Trophoblast cell (in vitro differentiated cells and primary cell): ENCODE results near the gene RIMBP2.

Experiments used
- DNase-seq, 2 donors: peaks; one replicate each; pipeline ENCODE4 v3.0.0-alpha.2; 2016
- H2AFZ ChIP-seq: 2 replicates; pipeline ENCODE4 v1.6.1; 2013; ENCODE audit warnings: low read length, moderate library complexity, mild to moderate bottlenecking; ENCODE audit not compliant: insufficient read depth, poor library complexity
- H2AK5ac ChIP-seq: 2 replicates; pipeline ENCODE4 v1.6.1; 2013; ENCODE audit warnings: mild to moderate bottlenecking, low read length
- H2BK120ac ChIP-seq: 2 replicates; pipeline ENCODE4 v1.6.1; 2013; ENCODE audit warnings: low read length, mild to moderate bottlenecking, moderate library complexity; ENCODE audit not compliant: insufficient read depth, poor library complexity
- H2BK12ac ChIP-seq: 2 replicates; pipeline ENCODE4 v1.6.1; 2013; ENCODE audit warnings: mild to moderate bottlenecking, low read length, moderate library complexity
- H2BK5ac ChIP-seq: 2 replicates; pipeline ENCODE4 v1.6.1; 2013; ENCODE audit warnings: low read length, low read depth, moderate library complexity, mild to moderate bottlenecking; ENCODE audit not compliant: poor library complexity
- H3K14ac ChIP-seq: 2 replicates; pipeline ENCODE4 v1.6.1; 2013; ENCODE audit warnings: mild to moderate bottlenecking, low read length
- H3K18ac ChIP-seq: 2 replicates; pipeline ENCODE4 v1.6.1; 2013; ENCODE audit warnings: mild to moderate bottlenecking, low read length
- H3K23ac ChIP-seq: 2 replicates; pipeline ENCODE4 v1.6.1; 2013; ENCODE audit warnings: low read length
- H3K27ac ChIP-seq: 2 replicates; pipeline ENCODE4 v1.5.1; 2013; ENCODE audit warnings: low read depth, mild to moderate bottlenecking, inconsistent platforms, low read length, moderate library complexity
- H3K27me3 ChIP-seq: 2 replicates; pipeline ENCODE4 v1.6.1; 2013; ENCODE audit warnings: inconsistent platforms, mild to moderate bottlenecking, low read length, moderate library complexity; ENCODE audit not compliant: insufficient read depth
- H3K36me3 ChIP-seq, 2 experiments: 1 replicate in 1 of 2; 2 replicates in 1 of 2; pipeline ENCODE4 v1.6.1; 2013; ENCODE audit warnings: low read length in 2 of 2, mild to moderate bottlenecking in 2 of 2, moderate library complexity in 1 of 2; ENCODE audit not compliant: insufficient read depth in 2 of 2, control insufficient read depth in 1 of 2
- H3K4ac ChIP-seq: 2 replicates; pipeline ENCODE4 v1.6.1; 2013; ENCODE audit warnings: low read depth, mild to moderate bottlenecking, low read length, moderate library complexity
- H3K4me1 ChIP-seq, 2 experiments: 1 replicate in 1 of 2; 2 replicates in 1 of 2; pipeline ENCODE4 v1.6.1; 2013; ENCODE audit warnings: low read length in 2 of 2, mild to moderate bottlenecking in 2 of 2, moderate library complexity in 1 of 2; ENCODE audit not compliant: insufficient read depth in 2 of 2, control insufficient read depth in 1 of 2
- H3K4me2 ChIP-seq: 2 replicates; pipeline ENCODE4 v1.6.1; 2013; ENCODE audit warnings: inconsistent platforms, mild to moderate bottlenecking, low read length, moderate library complexity
- H3K4me3 ChIP-seq: 2 replicates; pipeline ENCODE4 v1.5.1; 2013; ENCODE audit warnings: mild to moderate bottlenecking, low read depth, low read length, inconsistent platforms
- H3K79me1 ChIP-seq: one replicate; pipeline ENCODE4 v1.6.1; 2013; ENCODE audit warnings: low read length
- H3K79me2 ChIP-seq: 2 replicates; pipeline ENCODE4 v1.6.1; 2013; ENCODE audit warnings: low read length, mild to moderate bottlenecking; ENCODE audit not compliant: control insufficient read depth, insufficient read depth, poor library complexity
- H3K9ac ChIP-seq: 2 replicates; pipeline ENCODE4 v1.6.1; 2013; ENCODE audit warnings: mild to moderate bottlenecking, low read length
- H3K9me3 ChIP-seq: 2 replicates; pipeline ENCODE4 v1.6.1; 2013; ENCODE audit warnings: low read depth, mild to moderate bottlenecking, control low read depth, inconsistent platforms, low read length; ENCODE audit not compliant: insufficient read depth
- H4K12ac ChIP-seq: 2 replicates; pipeline ENCODE4 v1.6.1; 2013; ENCODE audit warnings: low read depth, mild to moderate bottlenecking, low read length, moderate library complexity
- H4K8ac ChIP-seq: 2 replicates; pipeline ENCODE4 v1.6.1; 2013; ENCODE audit warnings: low read depth, mild to moderate bottlenecking, low read length, moderate library complexity
- H4K91ac ChIP-seq: one replicate; pipeline ENCODE4 v1.6.1; 2013; ENCODE audit warnings: low read depth, mild to moderate bottlenecking, low read length, moderate library complexity
- WGBS: extraction: QIAGEN DNeasy Blood & Tissue Kit; methylation state at CpG from one replicate; pipeline ENCODE4 v1.1.7; 2013; ENCODE audit warnings: missing lambda C conversion rate; ENCODE audit not compliant: insufficient read length, insufficient coverage; ENCODE audit errors: extremely low coverage; 5-methylcytosine and 5-hydroxymethylcytosine counted together

The RIMBP2 gene

DNA sequence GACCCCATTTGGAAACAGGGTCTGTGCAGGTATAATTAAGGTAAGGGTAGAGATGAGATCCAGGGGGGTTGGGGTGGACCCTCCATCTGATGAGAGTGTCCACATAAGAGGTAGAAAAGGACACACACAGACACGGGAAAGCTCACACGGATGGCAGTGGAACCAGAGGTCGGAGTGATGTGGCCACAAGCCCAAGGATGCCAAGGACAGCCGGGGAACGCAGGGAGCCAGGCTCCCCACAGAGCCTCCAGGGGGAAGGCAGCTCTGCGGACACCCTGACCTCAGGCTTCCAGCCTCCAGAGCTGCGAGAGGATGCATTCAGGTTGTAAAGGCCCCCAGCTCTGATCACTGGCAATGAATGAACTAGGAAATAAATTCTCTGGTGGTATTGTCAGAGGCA, 33.0 kb downstream of the RIMBP2 start:
- Histone ChIP-seq H4K91ac (peak overlapping the region; percentile 31), H2BK5ac (peak overlapping the region; percentile 24), H3K4me3 (peak overlapping the region; percentile 30), H3K14ac (peak overlapping the region; percentile 28), H3K27me3 (no peaks in the 10 kb centered on the region), H3K4me2 (no peak overlapping the region), H3K27ac (no peak overlapping the region), H3K23ac (no peak overlapping the region), H4K8ac (peak overlapping the region; percentile 56), H2AFZ (no peak overlapping the region), H2AK5ac (peak overlapping the region; percentile 50), H3K4ac (no peak overlapping the region), H2BK12ac (peak overlapping the region; percentile 70), H3K9ac (peak overlapping the region; percentile 22), H3K9me3 (peaks cover 7% of the 10 kb centered on the region), H4K12ac (peak overlapping the region; percentile 34), H3K79me2 (peaks cover 2% of the 10 kb centered on the region), H3K4me1 (peaks cover 7 to 9% of the 10 kb centered on the region in 2 experiments), H3K36me3 (no peaks in the 10 kb centered on the region), H3K18ac (no peak overlapping the region), H2BK120ac (peak overlapping the region; percentile 70), H3K79me1 (peaks cover 2% of the 10 kb centered on the region)
- DNase-seq: no peak
- no CpG with 5 or more reads among the region's 7 CpGs for WGBS

DNA sequence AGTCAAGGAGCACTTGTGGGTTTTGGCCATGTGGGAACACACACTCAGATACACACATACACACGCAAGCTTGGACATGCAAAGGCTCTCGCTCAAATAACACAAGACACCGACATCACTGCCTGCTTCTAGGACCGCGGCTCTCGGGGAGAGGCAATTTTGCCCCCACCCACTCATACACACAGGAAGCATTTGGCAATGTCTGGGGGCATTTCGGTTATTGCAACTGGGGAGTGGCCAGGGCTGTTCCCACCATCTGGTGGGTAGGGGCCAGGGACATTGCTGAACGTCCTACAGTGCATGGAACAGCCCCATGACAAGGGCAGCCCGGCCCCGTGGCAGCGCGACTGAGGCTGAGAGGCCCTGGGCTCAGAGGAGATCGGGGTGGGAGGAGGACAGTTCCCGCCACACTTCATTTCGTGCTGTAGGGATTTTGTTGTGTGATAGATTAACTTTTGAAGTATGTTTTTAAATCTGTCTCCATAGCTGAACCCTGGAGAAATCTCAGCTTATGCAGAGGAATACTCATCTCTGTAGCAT, 35.6 kb downstream of the RIMBP2 start:
- H3K36me3 ChIP-seq: no peaks in the 10 kb centered on the region
- H3K9me3 ChIP-seq: peaks cover 7% of the 10 kb centered on the region
- H3K4me3 ChIP-seq: no peak overlapping the region
- no peak overlapping the region for H2AFZ ChIP-seq
- no peak for DNase-seq
- peaks cover 7 to 8% of the 10 kb centered on the region in 2 experiments for H3K4me1 ChIP-seq
- no peak overlapping the region for H3K27ac ChIP-seq
- peaks cover 2% of the 10 kb centered on the region for H3K79me2 ChIP-seq
- no peak overlapping the region for H2BK12ac ChIP-seq
- no CpG with 5 or more reads among the region's 15 CpGs for WGBS
- H4K8ac ChIP-seq: no peak overlapping the region
- no peak overlapping the region for H3K9ac ChIP-seq
- H3K14ac ChIP-seq: no peak overlapping the region
- H3K18ac ChIP-seq: no peak overlapping the region
- H3K4ac ChIP-seq: no peak overlapping the region
- no peak overlapping the region for H2BK120ac ChIP-seq
- H3K79me1 ChIP-seq: peaks cover 2% of the 10 kb centered on the region
- no peak overlapping the region for H4K91ac ChIP-seq
- H3K23ac ChIP-seq: no peak overlapping the region
- no peak overlapping the region for H4K12ac ChIP-seq
- no peak overlapping the region for H2BK5ac ChIP-seq
- H3K27me3 ChIP-seq: no peaks in the 10 kb centered on the region
- no peak overlapping the region for H2AK5ac ChIP-seq
- H3K4me2 ChIP-seq: no peak overlapping the region

DNA sequence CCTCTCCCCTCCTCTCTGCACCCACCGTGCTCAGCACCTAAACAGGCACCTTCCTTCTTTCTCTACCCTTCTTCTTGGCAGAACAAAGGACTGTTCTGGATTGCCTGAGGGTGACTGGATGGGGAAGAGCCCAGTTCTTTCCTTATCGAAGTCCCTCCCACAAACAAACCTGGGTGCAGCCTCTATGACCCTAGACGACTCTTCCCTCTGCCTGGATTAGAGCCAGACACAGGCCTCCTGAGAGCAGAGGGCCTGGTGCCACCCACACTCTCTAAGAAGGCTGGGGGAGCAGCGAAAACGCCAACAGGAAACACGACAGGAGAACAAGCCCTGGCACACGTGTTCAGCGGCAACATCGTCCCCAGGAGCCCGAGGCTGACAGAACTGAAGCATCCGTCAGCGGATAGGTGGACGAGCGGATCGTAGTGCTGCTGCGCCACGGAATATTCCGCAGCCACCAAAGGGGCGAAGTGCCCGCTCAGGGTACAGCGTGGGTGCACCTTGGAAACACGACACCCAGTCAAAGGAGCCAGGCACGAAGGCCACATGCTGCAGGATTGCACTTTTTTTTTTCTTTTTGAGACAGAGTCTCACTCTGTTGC, 38.0 kb downstream of the RIMBP2 start:
- no peak overlapping the region for H2AK5ac ChIP-seq

DNA sequence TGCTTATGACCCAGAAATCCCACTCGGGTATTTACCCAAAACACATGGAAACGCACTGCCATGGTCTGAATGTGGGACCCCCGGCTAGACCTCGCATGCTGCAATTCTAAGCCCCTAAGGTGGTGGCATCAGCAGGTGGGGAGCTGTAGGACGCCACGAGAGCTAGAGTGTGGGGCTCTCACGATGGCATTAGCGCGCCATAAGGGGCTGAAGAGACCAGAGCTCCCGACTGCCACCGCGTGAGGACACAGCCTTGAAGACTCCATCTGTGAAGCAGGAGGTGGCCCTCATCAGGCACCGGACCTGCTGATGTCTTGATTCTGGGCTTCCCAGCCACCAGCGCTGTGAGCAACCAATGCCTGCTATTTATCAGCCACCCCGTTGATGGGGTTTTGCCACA, 40.3 kb downstream of the RIMBP2 start:
- Histone ChIP-seq H4K8ac (no peak overlapping the region), H3K36me3 (no peaks in the 10 kb centered on the region), H3K79me1 (no peaks in the 10 kb centered on the region), H3K9ac (no peak overlapping the region), H3K4ac (no peak overlapping the region), H2BK120ac (no peak overlapping the region), H3K27ac (no peak overlapping the region), H3K4me1 (no peaks in the 10 kb centered on the region), H3K4me3 (no peak overlapping the region), H2BK12ac (no peak overlapping the region), H3K9me3 (peaks cover 4% of the 10 kb centered on the region), H2AK5ac (no peak overlapping the region), H4K91ac (no peak overlapping the region), H3K4me2 (no peak overlapping the region), H3K27me3 (no peaks in the 10 kb centered on the region), H2BK5ac (no peak overlapping the region), H2AFZ (no peak overlapping the region), H3K18ac (no peak overlapping the region), H3K23ac (no peak overlapping the region), H3K14ac (no peak overlapping the region), H4K12ac (no peak overlapping the region), H3K79me2 (no peaks in the 10 kb centered on the region)
- no CpG with 5 or more reads among the region's 15 CpGs for WGBS
- DNase-seq: no peak

More for the DNA sequence above, 38.0 kb downstream of the RIMBP2 start:
- H3K4me3 ChIP-seq: no peak overlapping the region
- H4K8ac ChIP-seq: no peak overlapping the region
- H4K91ac ChIP-seq: no peak overlapping the region
- H3K9me3 ChIP-seq: peaks cover 7% of the 10 kb centered on the region
- no peak overlapping the region for H2AFZ ChIP-seq
- H3K36me3 ChIP-seq: no peaks in the 10 kb centered on the region
- no peak overlapping the region for H3K23ac ChIP-seq
- H3K9ac ChIP-seq: no peak overlapping the region
- H2BK120ac ChIP-seq: no peak overlapping the region
- H3K27ac ChIP-seq: no peak overlapping the region
- H3K79me1 ChIP-seq: peaks cover 1% of the 10 kb centered on the region
- H2BK5ac ChIP-seq: no peak overlapping the region
- peaks cover under 1% of the 10 kb centered on the region for H3K79me2 ChIP-seq
- no peak overlapping the region for H2BK12ac ChIP-seq
- no peaks in the 10 kb centered on the region for H3K4me1 ChIP-seq
- no peaks in the 10 kb centered on the region for H3K27me3 ChIP-seq
- H3K4ac ChIP-seq: no peak overlapping the region
- no CpG with 5 or more reads among the region's 23 CpGs for WGBS
- H3K4me2 ChIP-seq: no peak overlapping the region
- no peak overlapping the region for H4K12ac ChIP-seq
- H3K18ac ChIP-seq: no peak overlapping the region
- H3K14ac ChIP-seq: no peak overlapping the region
- DNase-seq: no peak
